ENCODE data around the gene SLC16A7.

Gene SLC16A7

DNA sequence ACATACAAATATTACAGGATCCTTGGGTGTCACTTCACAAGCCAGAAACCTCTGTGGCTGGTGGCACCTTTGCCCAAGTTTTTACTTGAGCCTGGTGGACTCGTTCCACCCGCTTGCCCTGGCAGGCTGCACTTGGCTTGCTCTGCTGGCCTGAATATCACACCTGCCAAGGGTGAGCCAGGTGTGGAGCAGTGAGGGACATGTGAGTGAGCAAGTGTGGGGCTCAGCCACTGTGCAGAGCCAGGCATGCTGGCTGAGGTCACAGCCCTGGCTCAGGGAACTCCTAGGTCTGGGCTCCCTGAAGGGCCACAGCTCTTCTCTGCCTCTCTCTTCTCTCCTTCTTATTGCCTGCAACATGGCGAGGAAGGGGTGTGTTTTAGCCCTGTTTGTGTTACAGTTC lies 82.0 kb downstream of the SLC16A7 start:
- DNase-seq: no peak

GRCh38 chr12:59678759-59679411 lies 83.1 kb downstream of the SLC16A7 start:
- no peak for DNase-seq

GRCh38 chr12:59689776-59690175 lies 93.9 kb downstream of the SLC16A7 start:
- DNase-seq: no peak

- DNase-seq: no peak
Observed at GRCh38 chr12:59695379-59695778, 99.5 kb downstream of the SLC16A7 start.

- no peak for DNase-seq
Observed at GRCh38 chr12:59698600-59698999, 102.8 kb downstream of the SLC16A7 start.

DNA sequence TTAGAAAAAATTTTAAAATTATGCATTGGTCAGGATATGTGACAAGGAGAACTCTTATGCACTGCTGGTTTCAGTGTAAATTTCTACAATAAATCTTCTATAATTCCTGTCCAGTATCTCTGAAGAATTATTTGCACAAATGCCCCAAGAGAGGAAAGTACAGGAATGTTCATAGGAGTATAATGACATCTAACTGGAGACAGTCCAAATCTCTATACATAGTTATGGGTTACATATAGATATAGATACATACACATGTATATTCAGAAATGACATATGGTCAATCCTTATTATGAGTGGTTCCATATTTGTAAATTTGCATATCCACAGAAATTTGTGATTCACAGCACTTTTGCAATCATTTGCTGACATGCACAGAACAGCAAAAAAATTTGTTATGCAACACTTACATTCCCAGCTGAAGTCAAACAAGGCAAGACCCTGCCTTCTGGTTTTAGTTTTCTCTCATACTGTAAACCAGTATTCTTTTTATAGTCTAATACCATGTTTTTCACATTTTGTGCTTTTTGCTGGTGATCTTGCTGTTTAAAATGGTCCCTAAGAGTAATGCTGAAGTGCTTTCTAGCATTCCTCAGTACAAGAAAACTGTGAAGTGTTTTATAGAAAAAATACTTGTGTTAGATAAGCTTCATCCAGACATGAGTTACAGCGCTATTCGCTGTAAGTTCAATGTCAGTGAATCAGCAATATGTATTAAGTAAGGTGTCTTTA lies 103.8 kb downstream of the SLC16A7 start:
- no peak for DNase-seq

- DNase-seq: no peak
Observed at GRCh38 chr12:59700153-59700450, 104.3 kb downstream of the SLC16A7 start.

DNA sequence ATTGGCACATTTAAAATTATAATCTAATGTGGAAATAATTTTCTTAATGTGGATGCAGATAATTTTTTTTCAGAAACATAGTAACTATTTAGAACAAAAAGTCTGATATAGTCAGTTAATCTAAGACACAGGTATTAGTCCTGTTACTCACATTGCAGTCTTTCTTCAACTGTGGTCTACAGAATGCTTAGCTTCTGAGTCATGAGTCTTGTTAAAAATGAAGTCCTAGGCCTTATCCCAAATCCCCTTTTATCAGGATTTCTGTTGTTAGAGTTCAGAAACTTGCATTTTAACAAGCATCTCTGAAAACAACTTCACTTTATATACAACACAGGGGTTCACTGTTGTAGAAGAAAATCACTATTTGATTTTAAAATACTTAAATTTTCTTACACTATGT lies 112.2 kb downstream of the SLC16A7 start:
- DNase-seq: no peak

- DNase-seq: no peak
Observed at GRCh38 chr12:59708484-59708883, 112.7 kb downstream of the SLC16A7 start.

DNA sequence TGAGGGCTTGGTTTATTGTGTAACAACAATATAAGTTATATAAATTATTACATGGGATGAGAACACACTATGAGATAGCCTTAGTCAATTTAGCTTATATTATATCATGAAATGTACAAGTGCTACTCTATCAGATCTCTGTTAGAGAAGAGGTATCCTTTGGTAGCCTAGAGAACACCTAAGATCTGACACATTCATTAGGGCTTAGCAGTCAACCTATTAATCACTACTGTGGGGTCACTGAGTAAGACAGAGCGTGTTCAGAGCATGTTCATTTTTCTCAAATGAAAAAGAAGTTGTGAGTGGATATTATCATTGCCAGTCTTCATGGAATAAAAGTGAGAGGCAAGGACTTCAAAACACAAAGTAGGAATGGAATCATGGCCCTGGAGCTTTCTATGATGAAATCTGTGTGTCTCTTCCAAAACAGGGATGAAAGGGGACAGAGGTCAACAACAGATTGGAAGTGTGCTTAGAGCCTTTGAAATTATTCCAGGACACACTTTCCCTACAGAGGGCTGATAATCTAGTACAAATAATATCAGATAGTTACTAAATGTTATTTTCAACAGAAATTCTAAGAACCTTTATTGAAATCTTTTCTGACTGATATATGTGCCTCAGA lies 114.3 kb downstream of the SLC16A7 start:
- no peak for DNase-seq

GRCh38 chr12:59710964-59711363 lies 115.1 kb downstream of the SLC16A7 start:
- DNase-seq: no peak

GRCh38 chr12:59715434-59715833 lies 119.6 kb downstream of the SLC16A7 start:
- DNase-seq: peak; percentile 22

DNA sequence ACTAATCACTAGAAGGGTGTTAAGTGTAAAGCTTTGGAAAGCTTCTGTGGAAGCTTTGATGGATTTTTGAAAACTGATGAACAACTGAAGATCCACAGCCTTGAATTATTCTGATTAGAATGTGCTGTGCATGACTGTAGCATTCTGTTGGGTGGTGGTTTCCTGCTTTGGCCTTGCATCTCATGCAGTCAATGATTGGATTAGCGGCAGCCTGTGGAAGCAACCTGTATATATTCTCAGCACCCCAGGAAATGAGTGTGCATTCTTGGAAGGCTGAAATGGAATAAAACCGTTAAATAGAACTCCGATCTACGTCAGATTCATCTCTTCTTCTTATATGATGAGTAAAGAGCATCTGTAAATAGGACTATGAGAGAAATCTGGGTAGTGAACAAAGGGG lies 120.2 kb downstream of the SLC16A7 start:
- no peak for DNase-seq

GRCh38 chr12:59717436-59717835 lies 121.6 kb downstream of the SLC16A7 start:
- no peak for DNase-seq

DNA sequence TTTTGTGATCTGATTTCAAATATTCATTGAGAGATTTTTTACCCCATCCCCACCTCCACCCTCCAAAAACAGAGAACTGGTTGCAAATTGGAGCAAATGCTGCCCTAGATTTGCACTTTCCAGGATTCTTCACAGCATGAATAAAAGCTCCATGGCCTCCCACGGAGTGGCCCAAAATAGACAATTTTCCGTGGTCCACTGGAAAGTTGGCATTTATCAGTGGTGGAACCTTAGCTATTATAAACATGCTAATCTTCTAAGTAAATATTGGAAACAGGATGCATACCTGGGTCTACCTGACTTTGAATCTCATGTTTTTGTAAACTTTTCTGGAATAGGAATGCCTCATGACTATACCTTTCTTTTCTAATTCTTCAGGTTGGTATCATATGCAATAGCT lies 123.9 kb downstream of the SLC16A7 start:
- DNase-seq: no peak

DNA sequence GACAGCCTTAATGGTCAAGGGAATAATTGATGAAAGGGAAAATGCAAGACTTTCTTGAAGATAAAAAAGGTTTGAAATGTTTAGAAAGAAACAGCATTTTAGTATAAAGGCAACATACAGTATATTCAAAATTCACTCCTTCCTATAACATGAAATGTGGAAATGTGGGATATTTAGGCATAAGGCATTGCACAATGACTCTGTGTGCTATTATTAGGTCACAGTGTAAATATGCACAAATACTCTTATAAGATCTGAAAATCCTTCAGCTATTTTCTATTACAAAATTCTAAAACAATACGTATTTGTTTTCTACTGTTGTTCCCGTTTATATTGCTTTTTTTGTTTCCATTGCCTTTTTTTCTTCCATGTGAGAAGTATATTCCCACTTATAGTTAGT lies 127.7 kb downstream of the SLC16A7 start:
- DNase-seq: no peak

DNA sequence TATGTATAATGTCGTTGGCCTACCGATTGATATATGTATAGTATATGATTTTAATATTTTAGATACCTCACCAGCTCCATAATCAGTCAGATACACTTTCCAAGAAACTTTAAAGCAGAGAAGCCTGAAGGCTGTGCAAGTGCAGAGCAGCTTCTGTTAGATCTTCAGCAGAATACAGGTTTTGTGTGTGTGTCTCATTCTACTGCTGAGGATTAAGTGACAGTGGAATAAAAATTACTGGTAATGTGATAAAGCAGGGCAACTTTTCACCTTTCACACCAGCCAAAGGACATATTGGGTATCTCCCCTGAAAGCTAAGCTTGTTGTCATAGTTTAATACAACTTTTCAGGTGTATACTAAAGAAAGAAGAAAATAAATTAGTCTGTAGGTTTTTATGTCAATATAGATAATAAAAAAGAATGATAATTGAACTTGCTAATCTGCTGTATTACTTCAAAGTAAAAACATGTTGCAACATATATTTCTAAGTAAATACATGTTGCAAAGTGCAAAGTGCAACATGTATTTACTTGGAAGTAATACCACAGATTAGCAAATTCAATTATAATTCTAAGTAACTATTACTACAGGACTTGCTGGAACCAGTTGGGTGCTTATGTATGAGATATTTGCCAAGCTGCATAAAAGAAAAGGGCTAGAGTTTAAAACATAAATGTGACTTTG lies 128.3 kb downstream of the SLC16A7 start:
- no peak for DNase-seq

DNA sequence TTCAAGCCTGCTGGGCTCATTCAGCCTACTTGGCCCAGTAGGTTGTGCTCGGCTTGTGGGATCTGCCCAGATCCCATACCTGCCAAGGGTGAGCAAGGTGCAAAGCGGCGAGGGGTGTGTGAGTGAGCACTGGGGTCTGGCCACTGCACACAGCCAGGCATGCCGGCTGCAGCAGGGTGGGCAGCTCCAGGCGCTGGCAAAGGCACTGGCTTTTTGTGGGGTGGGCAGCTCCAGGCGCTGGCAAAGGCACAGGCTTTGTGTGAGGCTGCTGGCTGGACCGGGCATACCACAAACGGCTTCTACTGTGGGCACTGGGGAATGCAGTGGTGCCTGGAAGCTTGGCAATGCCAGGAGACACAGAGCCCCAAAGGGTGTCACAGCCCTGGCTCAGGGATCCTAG lies 137.4 kb downstream of the SLC16A7 start:
- no peak for DNase-seq

DNA sequence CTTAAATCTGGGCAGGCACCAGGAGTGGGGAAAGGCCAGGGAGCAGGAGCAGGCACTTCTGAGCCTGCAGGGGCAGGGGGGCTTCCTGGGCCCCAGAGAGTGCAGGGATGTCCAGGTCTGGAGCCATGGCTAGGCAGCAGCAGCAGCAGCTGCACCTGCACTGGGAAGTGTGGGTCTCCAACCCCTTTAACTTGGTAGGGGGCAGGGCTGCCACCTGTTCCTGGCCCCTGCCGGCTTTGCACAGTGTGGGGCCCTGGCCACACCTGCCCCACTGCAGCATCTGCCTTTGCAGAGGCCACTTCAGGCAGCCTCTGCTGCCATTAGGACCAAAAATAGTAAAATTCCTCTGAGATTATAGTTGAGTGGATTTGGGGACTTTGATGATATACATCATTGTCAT lies 138.5 kb downstream of the SLC16A7 start:
- DNase-seq: peak; percentile 94

DNA sequence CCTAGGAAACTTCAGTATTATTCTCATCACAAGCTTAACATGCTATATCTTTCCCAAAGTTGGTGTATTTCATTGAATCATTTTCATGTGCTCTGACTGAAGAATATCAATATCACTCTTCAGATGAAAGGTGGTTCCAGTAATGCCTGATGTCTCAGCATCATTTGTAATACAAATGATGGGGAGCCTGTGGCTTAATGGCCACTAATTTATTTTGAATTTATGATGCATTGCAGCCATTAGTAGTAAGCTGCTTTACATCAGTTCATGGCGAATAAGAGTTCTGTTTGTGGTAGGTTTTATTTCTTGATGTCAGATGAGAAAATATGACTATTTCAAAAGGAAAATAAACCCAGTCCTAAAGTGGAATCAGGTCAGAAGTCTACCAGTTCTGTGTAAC lies 139.4 kb downstream of the SLC16A7 start:
- DNase-seq: peak; percentile 4

GRCh38 chr12:59736359-59736758 lies 140.5 kb downstream of the SLC16A7 start:
- peak; percentile 17 for DNase-seq

- DNase-seq: peak; percentile 87
Observed at GRCh38 chr12:59736786-59737185, 141.0 kb downstream of the SLC16A7 start.

DNA sequence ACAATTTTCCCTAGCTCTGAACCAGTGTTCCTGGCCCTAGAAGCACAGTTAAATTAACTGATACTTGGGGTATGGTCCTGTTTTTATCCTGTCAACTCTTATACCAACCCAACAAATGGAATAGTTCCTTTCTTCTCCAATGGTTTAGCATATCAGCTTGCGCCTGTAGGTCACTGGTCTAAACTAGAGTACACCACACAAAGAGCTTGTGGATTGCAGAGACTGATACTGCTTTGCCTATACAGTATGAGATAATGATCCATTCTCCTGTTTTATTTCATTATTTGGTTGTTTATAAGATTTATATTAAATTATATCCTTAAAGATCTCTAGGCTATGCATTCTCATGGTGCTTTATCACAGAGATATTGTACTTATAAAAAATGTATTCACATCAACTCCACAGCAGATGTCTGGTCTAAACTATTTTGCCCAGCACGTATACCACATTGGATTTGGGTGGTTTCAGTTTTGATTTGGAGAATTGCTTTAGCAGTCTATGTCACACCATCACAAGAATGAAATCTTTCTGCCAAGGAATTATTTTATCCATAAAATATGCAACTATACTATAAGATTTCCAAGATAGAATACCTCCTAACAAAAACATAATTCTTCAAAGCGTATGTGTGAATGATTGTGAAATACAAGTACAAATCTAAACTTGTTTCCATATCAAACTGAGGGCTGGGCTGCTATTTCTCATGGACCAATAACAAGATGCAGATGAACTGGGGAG lies 142.1 kb downstream of the SLC16A7 start:
- no peak for DNase-seq
